H1 (cell line): ENCODE measurements around the gene SH3RF3. TPM values are rescaled to one million over a fixed set of nuclear protein-coding genes. Genes with fewer than 3 reads are reported as not detected.

ENCODE experiments used
- CREB1 ChIP-seq: IDR thresholded peaks from 2 replicates; pipeline ENCODE4 v1.6.1; 2012; ENCODE audit warnings: inconsistent platforms
- JUN ChIP-seq: IDR thresholded peaks from 2 replicates; pipeline ENCODE4 v1.6.1; 2011; ENCODE audit warnings: low read depth, mild to moderate bottlenecking, improper control_type of control experiment, low read length
- RNF2 ChIP-seq: fragments of 200-900, 300-1000 bp; sonication (generic); IDR thresholded peaks from 2 replicates; pipeline ENCODE4 v1.7.1; 2016; ENCODE audit warnings: borderline replicate concordance, low read depth, mild to moderate bottlenecking, antibody characterized with exemption, low read length; ENCODE audit not compliant: poor library complexity, severe bottlenecking; ENCODE audit errors: missing control alignments
- polyA plus RNA-seq, 7 experiments: library from polyadenylated mRNA; depleted of rRNA in 3 of 7; stranded (reverse) in 5 of 7; unstranded in 2 of 7; fragments of >200 nt in 5 of 7; fragments of 200-250 nt in 2 of 7; gene quantifications; 1 replicate in 5 of 7; 2 replicates in 1 of 7; 4 replicates in 1 of 7; pipeline versions ENCODE4 v1.2.1 to v1.2.3, GENCODE V29; 2011 to 2013; ENCODE audit warnings: missing spikeins in 2 of 7, mixed read lengths in 2 of 7
- total RNA-seq: library from RNA; stranded (reverse); fragmentation: NEBNext Ultra II Directional; extraction: Animal tissue kit (Norgen Biotek cat#: 25700); gene quantifications from 2 replicates; pipeline ENCODE4 v1.2.1, GENCODE V29; 2021
- TF ChIP-seq, protein P1 (sequence below): IDR thresholded peaks from 2 replicates; pipeline ENCODE4 v1.6.1; 2012; ENCODE audit warnings: inconsistent platforms

SH3RF3 gene
- total and polyA plus RNA-seq, 2 of the 8 experiments (the other 6 are each of a cell fraction or from before 2014, with no cell fraction given), result 0.11 to 0.65 TPM

DNA sequence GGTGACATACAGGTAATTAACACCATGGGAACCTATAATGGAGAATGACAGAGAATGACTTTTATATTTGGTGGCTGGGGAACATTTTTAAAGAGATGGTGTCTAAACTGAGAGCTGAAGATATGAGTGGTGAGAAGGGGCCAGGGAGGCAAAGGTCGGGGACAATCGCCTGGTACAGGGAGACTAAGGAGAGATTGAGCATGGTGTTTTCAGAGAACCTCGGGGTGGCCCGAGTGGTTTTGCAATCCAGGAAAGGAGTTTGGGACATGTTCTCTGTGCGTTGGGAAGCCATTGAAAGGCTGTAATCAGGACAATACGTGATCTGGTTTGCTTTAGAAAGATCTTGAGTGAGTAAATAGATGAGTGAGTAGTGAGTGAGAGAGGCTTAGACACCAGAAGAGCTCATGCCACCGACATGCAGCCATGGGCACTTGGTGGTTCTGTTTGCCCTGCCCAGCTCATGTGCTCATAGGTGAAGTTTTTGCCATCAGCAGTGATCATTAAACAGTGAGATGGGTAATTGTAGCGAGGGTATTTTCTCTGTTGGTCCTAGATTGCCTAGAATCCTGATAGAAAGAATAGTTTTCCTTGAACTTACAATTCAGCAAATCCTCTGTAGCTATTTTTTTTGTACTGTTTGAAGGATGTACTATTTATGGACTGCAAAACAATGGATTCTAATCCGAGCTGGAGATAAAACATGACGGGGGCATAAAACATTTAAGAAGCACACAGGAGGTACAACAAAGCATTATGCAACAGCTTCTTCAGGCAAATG, 114.7 kb downstream of the SH3RF3 start (continued):
- TF ChIP-seq, protein P1, sequence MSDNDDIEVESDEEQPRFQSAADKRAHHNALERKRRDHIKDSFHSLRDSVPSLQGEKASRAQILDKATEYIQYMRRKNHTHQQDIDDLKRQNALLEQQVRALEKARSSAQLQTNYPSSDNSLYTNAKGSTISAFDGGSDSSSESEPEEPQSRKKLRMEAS, result no peak
- TF ChIP-seq RNF2 (no peak), CREB1 (no peak), JUN (no peak)
- TF ChIP-seq, all 59 proteins: peak for 0
